GM12891 (cell line): ENCODE data around the gene CTPS2. TPM values are rescaled to one million over a fixed set of nuclear protein-coding genes. Genes with fewer than 3 reads are reported as not detected.
"Not testable (repeated sequence)": the region's sequence is repeated elsewhere in the genome, so short reads cannot be mapped to it uniquely, and the experiment has no call there.

ENCODE experiments used
- DNase-seq: peaks from one replicate; pipeline ENCODE4 v3.0.0; 2011; ENCODE audit warnings: low spot score; ENCODE audit not compliant: insufficient read length
- FAIRE-seq: peaks from 2 replicates; lab custom pipeline; 2011; peaks lifted over from hg19 to GRCh38; lab: Jason Lieb, UNC
- PAX5 ChIP-seq: IDR thresholded peaks from 2 replicates; pipeline ENCODE4 v1.6.1; 2011; ENCODE audit warnings: low read length, moderate library complexity, mild to moderate bottlenecking; ENCODE audit not compliant: insufficient read depth, severe bottlenecking
- POLR2A ChIP-seq: IDR thresholded peaks from 2 replicates; pipeline ENCODE4 v1.6.1; 2011; ENCODE audit warnings: low read depth, low read length, control low read depth
- POLR2AphosphoS5 ChIP-seq: IDR thresholded peaks from 2 replicates; pipeline ENCODE4 v1.6.1; 2011; ENCODE audit warnings: low read depth, low read length, control low read depth
- POU2F2 ChIP-seq: IDR thresholded peaks from 2 replicates; pipeline ENCODE4 v1.6.1; 2011; ENCODE audit warnings: low read depth, mild to moderate bottlenecking, control low read depth, low read length, moderate library complexity
- SPI1 ChIP-seq: IDR thresholded peaks from 2 replicates; pipeline ENCODE4 v1.6.1; 2011; ENCODE audit warnings: low read depth, low read length, control low read depth
- TAF1 ChIP-seq: IDR thresholded peaks from 2 replicates; pipeline ENCODE4 v1.6.1; 2011; ENCODE audit warnings: low read depth, low read length, control low read depth
- polyA plus RNA-seq: library from polyadenylated mRNA; unstranded; fragments of >200 nt; gene quantifications from one replicate; pipeline ENCODE4 v1.2.1, GENCODE V29; 2012; ENCODE audit warnings: low read depth, missing spikeins, inconsistent platforms; ENCODE audit not compliant: missing spikeins

Gene CTPS2, protein sequence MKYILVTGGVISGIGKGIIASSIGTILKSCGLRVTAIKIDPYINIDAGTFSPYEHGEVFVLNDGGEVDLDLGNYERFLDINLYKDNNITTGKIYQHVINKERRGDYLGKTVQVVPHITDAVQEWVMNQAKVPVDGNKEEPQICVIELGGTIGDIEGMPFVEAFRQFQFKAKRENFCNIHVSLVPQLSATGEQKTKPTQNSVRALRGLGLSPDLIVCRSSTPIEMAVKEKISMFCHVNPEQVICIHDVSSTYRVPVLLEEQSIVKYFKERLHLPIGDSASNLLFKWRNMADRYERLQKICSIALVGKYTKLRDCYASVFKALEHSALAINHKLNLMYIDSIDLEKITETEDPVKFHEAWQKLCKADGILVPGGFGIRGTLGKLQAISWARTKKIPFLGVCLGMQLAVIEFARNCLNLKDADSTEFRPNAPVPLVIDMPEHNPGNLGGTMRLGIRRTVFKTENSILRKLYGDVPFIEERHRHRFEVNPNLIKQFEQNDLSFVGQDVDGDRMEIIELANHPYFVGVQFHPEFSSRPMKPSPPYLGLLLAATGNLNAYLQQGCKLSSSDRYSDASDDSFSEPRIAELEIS
- 12.2 TPM for polyA plus RNA-seq

GRCh38 chrX:16712548-16713155 is at the start of gene CTPS2:
TSS of gene CTPS2 (minus strand) at chrX:16712669. CDS start at chrX:16702902, 9,767 bp downstream.
- TF ChIP-seq POLR2AphosphoS5 (0 out of 2 replicates have a peak, but pooled peaks have one; percentile 26), TAF1 (peak; percentile 87), POLR2A (peak; percentile 44), PAX5 (peak; percentile 17), POU2F2 (no peak)
- DNase-seq = peak; percentile 45
- FAIRE-seq = peak; percentile 97

- FAIRE-seq, DNase-seq: not testable (repeated sequence)
These were observed 49.0 kb upstream of the CTPS2 start for GRCh38 chrX:16761500-16761899.

DNA sequence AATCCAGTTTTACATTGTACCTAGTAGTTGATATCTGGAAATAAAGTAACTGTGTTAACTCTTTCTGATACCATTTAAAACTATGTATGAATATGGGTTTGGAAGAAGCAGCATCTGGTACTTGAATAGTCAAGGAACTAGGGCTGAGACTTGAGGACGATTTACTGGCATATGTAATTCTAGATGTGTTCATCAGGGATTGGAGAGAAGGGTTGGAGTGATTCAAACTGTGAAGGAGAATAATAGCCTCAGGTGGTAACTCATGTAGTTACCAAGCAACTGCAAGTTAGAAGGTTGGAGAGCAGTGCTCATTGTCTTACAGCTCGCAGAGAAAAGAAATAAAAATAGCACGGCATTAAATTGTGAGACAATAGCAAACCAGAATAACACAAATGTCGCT is 44.3 kb upstream of the CTPS2 start:
- no peak for DNase-seq
- TF ChIP-seq PAX5 (no peak), POLR2AphosphoS5 (no peak), POU2F2 (no peak), SPI1 (no peak), TAF1 (no peak), POLR2A (no peak)
- no peak for FAIRE-seq

GRCh38 chrX:16754019-16754418 is 41.5 kb upstream of the CTPS2 start:
- FAIRE-seq (no peak), DNase-seq (no peak)
- TF ChIP-seq POU2F2 = no peak

GRCh38 chrX:16750136-16750535 is 37.7 kb upstream of the CTPS2 start:
- FAIRE-seq = no peak
- DNase-seq = no peak

DNA sequence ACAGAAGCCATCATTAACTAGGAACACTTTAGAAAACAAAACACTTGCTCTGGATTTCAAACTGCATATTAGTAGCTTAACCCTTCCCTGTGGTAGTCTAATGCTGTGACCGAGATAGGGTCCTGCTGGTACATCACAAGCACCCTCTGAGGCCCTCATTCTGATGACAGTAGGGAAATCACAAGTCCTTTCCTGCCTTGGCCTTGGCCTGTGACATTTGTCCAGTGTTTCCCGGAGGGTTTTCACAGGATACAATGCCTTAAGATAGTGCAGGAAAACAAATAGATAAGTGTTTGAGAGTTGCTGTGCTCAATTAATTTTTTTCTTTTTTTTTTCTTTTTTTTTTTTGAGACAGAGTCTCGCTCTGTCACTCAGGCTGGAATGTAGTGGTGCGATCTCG is 36.0 kb upstream of the CTPS2 start:
- TF ChIP-seq POU2F2 (no peak), POLR2AphosphoS5 (no peak), SPI1 (no peak), TAF1 (no peak), POLR2A (no peak), PAX5 (no peak)
- FAIRE-seq (no peak), DNase-seq (no peak)

More at GRCh38 chrX:16750136-16750535, 37.7 kb upstream of the CTPS2 start:
- TF ChIP-seq PAX5 (no peak), TAF1 (no peak), POU2F2 (no peak), SPI1 (no peak), POLR2AphosphoS5 (no peak), POLR2A (no peak)

GRCh38 chrX:16745659-16746058 is 33.2 kb upstream of the CTPS2 start:
- DNase-seq (no peak), FAIRE-seq (no peak)
- no peak for TF ChIP-seq POLR2A
- TF ChIP-seq SPI1 = no peak
- no peak for TF ChIP-seq PAX5
- no peak for TF ChIP-seq TAF1
- TF ChIP-seq POLR2AphosphoS5 = no peak
- TF ChIP-seq POU2F2 = no peak

DNA sequence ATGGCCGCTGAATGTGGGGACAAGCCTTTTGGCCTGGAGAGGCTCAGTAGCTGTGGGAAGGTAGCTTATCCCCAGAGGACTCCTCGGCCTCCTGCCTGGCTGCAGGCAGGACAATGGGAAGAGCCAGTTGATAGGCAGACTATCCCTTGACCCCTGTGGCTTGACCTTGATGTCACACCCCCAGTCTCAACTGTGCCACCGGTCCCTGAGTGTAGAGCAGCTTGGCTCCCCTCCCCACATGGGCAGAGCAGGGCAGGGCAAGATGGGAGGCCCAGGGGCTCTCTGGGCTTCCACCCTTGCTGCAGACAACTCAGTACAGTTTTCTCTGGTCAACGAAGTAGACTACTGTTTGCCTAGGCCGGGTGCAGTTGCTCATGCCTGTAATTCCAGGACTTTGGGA is 32.6 kb upstream of the CTPS2 start:
- FAIRE-seq (peak; percentile 9), DNase-seq (no peak)
- no peak for TF ChIP-seq SPI1
- no peak for TF ChIP-seq PAX5
- TF ChIP-seq POU2F2 = no peak
- no peak for TF ChIP-seq POLR2AphosphoS5
- TF ChIP-seq POLR2A = no peak
- TF ChIP-seq TAF1 = no peak

- no peak for TF ChIP-seq PAX5
- no peak for TF ChIP-seq POLR2A
- no peak for TF ChIP-seq POLR2AphosphoS5
- no peak for TF ChIP-seq SPI1
- TF ChIP-seq POU2F2 = no peak
- no peak for TF ChIP-seq TAF1
- FAIRE-seq (peak; percentile 9), DNase-seq (no peak)
These were observed 31.3 kb upstream of the CTPS2 start for GRCh38 chrX:16743604-16744325.

GRCh38 chrX:16739574-16739973 is 27.1 kb upstream of the CTPS2 start:
- FAIRE-seq (no peak), DNase-seq (no peak)
- TF ChIP-seq PAX5 (no peak), POU2F2 (no peak), POLR2A (no peak), SPI1 (no peak), POLR2AphosphoS5 (no peak), TAF1 (no peak)
